Adipose tissue (tissue), 3 donors: ENCODE data around the gene LARGE1. TPM values are rescaled to one million over a fixed set of nuclear protein-coding genes. Genes with fewer than 3 reads are reported as not detected.
"Not testable (repeated sequence)": the region's sequence is repeated elsewhere in the genome, so short reads cannot be mapped to it uniquely, and the experiment has no call there.

ENCODE experiments used
- H3K27ac ChIP-seq: one replicate; pipeline ENCODE4 v1.5.1; 2013; ENCODE audit warnings: low read depth, low read length
- WGBS, 3 donors: extraction: QIAGEN DNeasy Blood & Tissue Kit; methylation state at CpG; one replicate each; pipeline ENCODE4 v1.1.7; 2013; 5-methylcytosine and 5-hydroxymethylcytosine counted together
- polyA plus RNA-seq, 3 donors: library from polyadenylated mRNA; stranded (reverse); fragments of 200-250 nt; gene quantifications; one replicate each; pipeline ENCODE4 v1.2.3, GENCODE V29; 2013
- donor health status: healthy with polysubstance abuse.
- donor health status: Bipolar disorder and iron deficiency.
- donor health status: healthy.

The LARGE1 gene
- polyA plus RNA-seq, 3 donors: 4.0 to 7.9 (median 7.7) TPM

- H3K27ac ChIP-seq: no peak overlapping the region
- 83 to 91% (median 84%) methylated on average over 10 of the region's 10 CpGs for WGBS, 3 donors
Observed at GRCh38 chr22:33381531-33382406, 538.5 kb downstream of the LARGE1 start.

- no peak overlapping the region for H3K27ac ChIP-seq
- WGBS, 3 donors: 78 to 90% (median 84%) methylated on average over 4 of the region's 4 CpGs
Observed at GRCh38 chr22:33380789-33381530, 539.3 kb downstream of the LARGE1 start.

- no peak overlapping the region for H3K27ac ChIP-seq
- WGBS, 3 donors: 94 to 98% (median 96%) methylated on average over 2 of the region's 2 CpGs
Observed at GRCh38 chr22:33379836-33380235, 540.4 kb downstream of the LARGE1 start.

GRCh38 chr22:33372875-33373274 lies 547.4 kb downstream of the LARGE1 start:
- WGBS, 3 donors: 95 to 97% (median 95%) methylated on average over 1 of the region's 1 CpG
- H3K27ac ChIP-seq: no peak overlapping the region

DNA sequence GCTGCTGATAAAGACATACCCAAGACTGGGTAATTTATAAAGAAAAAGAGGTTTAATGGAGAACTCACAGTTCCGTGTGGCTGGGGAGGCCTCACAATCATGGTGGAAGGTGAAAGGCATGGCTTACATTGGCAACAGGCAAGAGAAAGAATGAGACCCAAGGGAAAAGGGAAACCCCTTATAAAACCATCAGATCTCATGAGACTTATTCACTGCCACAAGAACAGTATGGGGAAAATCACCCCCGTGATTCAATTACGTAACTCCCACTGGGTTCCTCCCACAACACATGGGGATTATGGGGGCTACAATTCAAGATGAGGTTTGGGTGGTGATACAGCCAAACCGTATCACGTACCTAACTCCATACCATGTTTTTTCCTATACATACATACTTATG lies 557.0 kb downstream of the LARGE1 start:
- H3K27ac ChIP-seq: not testable (repeated sequence)
- WGBS, 3 donors: 93 to 96% methylated on average over 5 of the region's 5 CpGs; no CpG with 5 or more reads in 1 of the 3 donors

DNA sequence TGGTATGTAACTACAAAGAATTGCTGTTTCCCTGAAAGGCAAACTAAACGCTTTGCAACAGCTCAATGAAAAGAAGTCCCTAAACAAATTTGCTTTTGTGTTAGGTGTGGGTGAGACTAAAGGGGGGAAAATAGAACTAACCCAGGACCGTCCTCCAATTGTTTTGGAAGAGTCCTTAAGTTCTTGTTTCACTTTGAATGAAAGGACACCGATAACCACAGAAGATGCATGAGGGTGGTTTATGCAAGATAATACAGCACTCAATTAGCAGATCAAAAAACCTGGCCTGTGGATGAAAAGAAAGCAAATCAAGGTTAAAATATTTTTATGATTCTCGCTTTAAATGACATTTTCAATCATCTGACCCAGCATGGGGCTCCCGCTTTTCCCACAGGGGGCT lies 557.6 kb downstream of the LARGE1 start:
- 83 to 92% methylated on average over 5 of the region's 5 CpGs; no CpG with 5 or more reads in 1 of the 3 donors for WGBS, 3 donors
- no peak overlapping the region for H3K27ac ChIP-seq

GRCh38 chr22:33361581-33361980 lies 558.7 kb downstream of the LARGE1 start:
- no peak overlapping the region for H3K27ac ChIP-seq

DNA sequence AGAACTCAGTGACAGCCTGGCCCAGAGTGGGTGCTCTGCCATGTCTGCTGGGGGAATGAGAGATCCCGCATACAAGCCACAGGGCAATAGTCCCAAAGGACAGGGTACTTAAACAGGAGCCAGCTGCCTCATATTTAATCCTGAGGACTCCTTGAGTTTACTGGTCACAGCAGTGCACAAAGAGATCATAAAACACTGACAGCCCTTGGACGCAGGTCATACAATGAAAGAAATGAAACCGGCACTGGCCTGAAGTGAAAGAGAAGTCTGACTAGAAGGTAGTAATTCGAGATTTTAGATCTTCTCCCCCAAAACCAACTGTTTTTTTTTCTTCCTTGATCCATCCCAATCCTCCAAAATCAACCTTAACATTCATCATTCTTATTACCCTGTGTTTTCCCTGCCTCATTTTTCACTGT lies 562.3 kb downstream of the LARGE1 start:
- 73 to 86% (median 84%) methylated on average over 4 of the region's 4 CpGs for WGBS, 3 donors
- no peak overlapping the region for H3K27ac ChIP-seq

- no peak overlapping the region for H3K27ac ChIP-seq
- 76 to 87% (median 83%) methylated on average over 1 of the region's 1 CpG for WGBS, 3 donors
Observed at GRCh38 chr22:33354928-33355327, 565.3 kb downstream of the LARGE1 start.

DNA sequence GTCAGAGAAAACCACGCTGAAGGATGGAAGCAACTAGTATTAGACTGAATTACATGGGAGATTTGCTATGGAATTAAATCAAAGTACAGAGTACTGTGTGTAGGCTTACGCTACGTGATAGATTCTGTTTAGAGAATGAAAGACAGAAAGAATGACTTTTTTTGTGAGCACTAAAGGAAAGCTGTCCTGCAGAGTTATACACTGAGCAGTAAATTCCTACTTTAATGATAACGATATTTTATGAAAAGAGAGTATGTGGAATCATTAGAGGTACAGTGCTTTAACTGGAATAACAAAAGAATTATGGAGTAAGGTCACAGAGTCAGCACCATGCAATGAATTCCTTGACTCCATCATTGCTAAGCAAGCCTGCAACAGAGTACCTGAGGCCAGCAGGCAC lies 566.8 kb downstream of the LARGE1 start:
- H3K27ac ChIP-seq: no peak overlapping the region
- 87 to 93% (median 90%) methylated on average over 4 of the region's 4 CpGs for WGBS, 3 donors

DNA sequence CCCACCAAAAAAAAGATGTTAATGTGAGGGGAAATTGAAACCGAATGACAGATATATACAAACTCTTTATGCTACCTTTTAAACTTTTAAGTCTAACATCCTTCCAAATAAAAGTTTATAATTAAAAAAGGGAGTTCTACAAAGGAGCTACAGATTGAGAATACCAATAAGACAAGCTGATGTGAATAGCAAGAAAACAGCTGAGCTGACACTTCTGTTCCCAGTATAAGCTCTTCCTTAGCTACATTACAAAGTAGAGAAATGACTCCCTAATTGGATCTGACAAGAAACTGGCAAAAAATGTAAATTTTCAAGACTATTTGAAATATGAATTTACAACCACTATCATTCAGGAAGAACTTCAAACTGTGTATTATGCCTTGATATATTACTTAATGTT lies 567.5 kb downstream of the LARGE1 start:
- WGBS, 3 donors: 89 to 96% (median 93%) methylated on average over 1 of the region's 1 CpG
- H3K27ac ChIP-seq: no peak overlapping the region

DNA sequence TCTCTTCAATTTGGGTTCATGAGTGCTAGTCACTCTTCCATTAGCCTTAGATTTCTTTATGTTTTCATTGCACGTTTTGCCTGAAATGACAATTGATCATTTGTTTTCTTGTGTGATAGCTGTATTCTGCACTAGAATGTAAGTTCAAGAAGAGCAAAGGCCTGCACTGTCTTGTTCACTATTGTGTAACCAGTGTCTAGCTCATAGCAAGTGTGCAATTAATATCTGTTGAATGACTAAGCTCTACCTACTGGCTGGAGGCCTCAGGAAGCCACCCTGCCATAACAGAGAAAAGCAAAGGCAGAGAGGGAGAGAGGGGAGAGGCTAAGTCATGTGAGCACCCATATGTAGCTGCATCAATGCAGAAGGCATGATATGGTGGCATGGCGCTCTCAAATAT lies 569.3 kb downstream of the LARGE1 start:
- H3K27ac ChIP-seq: no peak overlapping the region
- WGBS, 3 donors: 89 to 94% (median 91%) methylated on average over 2 of the region's 2 CpGs

- no peak overlapping the region for H3K27ac ChIP-seq
- 87 to 97% (median 93%) methylated on average over 8 of the region's 8 CpGs for WGBS, 3 donors
Observed at GRCh38 chr22:33350491-33350890, 569.8 kb downstream of the LARGE1 start.

- 93 to 98% (median 97%) methylated on average over 1 of the region's 1 CpG for WGBS, 3 donors
Observed at GRCh38 chr22:33347002-33347401, 573.3 kb downstream of the LARGE1 start.

GRCh38 chr22:33341611-33342010 lies 578.7 kb downstream of the LARGE1 start:
- H3K27ac ChIP-seq: no peak overlapping the region

More at GRCh38 chr22:33347002-33347401, 573.3 kb downstream of the LARGE1 start:
- H3K27ac ChIP-seq: no peak overlapping the region

GRCh38 chr22:33337524-33337923 lies 582.8 kb downstream of the LARGE1 start:
- no peak overlapping the region for H3K27ac ChIP-seq
- WGBS, 3 donors: 76 to 90% (median 85%) methylated on average over 10 of the region's 10 CpGs

More at GRCh38 chr22:33341611-33342010, 578.7 kb downstream of the LARGE1 start:
- 80 to 93% (median 88%) methylated on average over 8 of the region's 8 CpGs for WGBS, 3 donors

DNA sequence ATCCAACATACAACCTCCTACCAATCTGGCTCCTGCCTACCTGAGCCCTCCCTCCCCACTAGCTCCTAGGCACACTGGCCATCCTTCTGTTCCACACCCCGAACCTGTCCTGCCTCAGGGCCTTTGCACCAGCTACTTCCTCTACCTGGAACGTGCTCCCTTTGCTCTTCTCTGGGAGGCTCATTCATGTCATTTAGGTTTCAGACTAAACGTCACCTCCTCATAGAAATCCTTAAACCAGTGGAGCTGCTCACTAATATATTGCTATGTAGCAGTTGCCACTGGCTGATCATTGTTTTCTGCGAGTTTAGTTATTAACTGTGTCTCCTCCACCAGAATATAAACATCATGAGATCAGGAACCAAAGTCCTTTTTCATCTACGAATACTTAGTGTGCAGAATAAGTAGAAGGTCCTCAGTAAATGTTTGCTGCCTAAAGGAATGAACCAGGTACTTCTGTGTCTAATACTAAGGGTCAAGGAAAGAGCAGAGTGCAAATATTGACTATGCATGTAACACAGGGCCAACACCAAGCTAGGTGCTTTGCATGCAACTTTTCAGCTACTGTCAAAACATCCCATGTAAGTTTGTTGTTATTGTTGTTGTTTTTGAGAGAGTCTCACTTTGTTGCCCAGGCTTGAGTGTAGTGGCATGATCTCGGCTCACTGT lies 584.5 kb downstream of the LARGE1 start:
- H3K27ac ChIP-seq: no peak overlapping the region
- WGBS, 3 donors: 82 to 91% (median 90%) methylated on average over 6 of the region's 6 CpGs

GRCh38 chr22:33332538-33332937 lies 587.7 kb downstream of the LARGE1 start:
- H3K27ac ChIP-seq: no peak overlapping the region
- WGBS, 3 donors: 36 to 90% (median 85%) methylated on average over 3 of the region's 3 CpGs

GRCh38 chr22:33331017-33331416 lies 589.3 kb downstream of the LARGE1 start:
- H3K27ac ChIP-seq: no peak overlapping the region
- 91 to 96% (median 92%) methylated on average over 1 of the region's 1 CpG for WGBS, 3 donors
